Stimulated activated naive B cell treated with anti-CD40 and anti-IgM and Interleukin-4, amounts not matched to agents 10 μg/mL and 1 μg/mL and 100 μg/mL, for 72 hours (primary cell): Measurements from ENCODE around the gene AJAP1.

ENCODE experiments used
- ATAC-seq, 2 donors: fragments of 150-1000 bp; cut with Tn5 transposase; replicated peaks; 2 replicates each; pipeline ENCODE4 v1.10.0; 2021; ENCODE audit warnings: moderate library complexity in 1 of 2
- DNase-seq: peaks from one replicate; pipeline ENCODE4 v3.0.0; 2021
- H3K27ac Mint-ChIP-seq: one replicate; pipeline ENCODE4 v1.8.0; 2022; ENCODE audit warnings: mild to moderate bottlenecking, mixed read lengths
- H3K27me3 Mint-ChIP-seq, 2 donors: one replicate each; pipeline ENCODE4 v1.8.0; 2022; ENCODE audit warnings: mixed read lengths in 2 of 2
- H3K36me3 Mint-ChIP-seq, 2 donors: one replicate each; pipeline ENCODE4 v1.8.0; 2022; ENCODE audit warnings: mixed read lengths in 2 of 2, mild to moderate bottlenecking in 1 of 2
- H3K4me1 Mint-ChIP-seq, 2 donors: one replicate each; pipeline ENCODE4 v1.8.0; 2022; ENCODE audit warnings: mixed read lengths in 2 of 2, mild to moderate bottlenecking in 1 of 2
- H3K4me3 Mint-ChIP-seq, 2 donors: one replicate each; pipeline ENCODE4 v1.8.0; 2022; ENCODE audit warnings: mild to moderate bottlenecking in 2 of 2, mixed read lengths in 2 of 2, moderate library complexity in 1 of 2
- H3K9me3 Mint-ChIP-seq, 2 donors: one replicate each; pipeline ENCODE4 v1.8.0; 2022; ENCODE audit warnings: mixed read lengths in 2 of 2, mild to moderate bottlenecking in 1 of 2

The AJAP1 gene

GRCh38 chr1:4673494-4673893, 19.1 kb downstream of the AJAP1 start:
- H3K4me1 Mint-ChIP-seq, result no peaks in the 10 kb centered on the region
- DNase-seq (no peak), ATAC-seq (no peak)
- peaks cover 6 to 7% of the 10 kb centered on the region in 2 donors for H3K9me3 Mint-ChIP-seq
- H3K4me3 Mint-ChIP-seq, result no peak overlapping the region
- H3K27me3 Mint-ChIP-seq, result peaks cover 13 to 20% of the 10 kb centered on the region in 2 donors
- no peaks in the 10 kb centered on the region for H3K36me3 Mint-ChIP-seq
- no peak overlapping the region for H3K27ac Mint-ChIP-seq

- ATAC-seq (no peak), DNase-seq (no peak)
- H3K4me1 Mint-ChIP-seq, result no peaks in the 10 kb centered on the region
- H3K4me3 Mint-ChIP-seq, result no peak overlapping the region
- H3K36me3 Mint-ChIP-seq, result no peaks in the 10 kb centered on the region
- H3K27ac Mint-ChIP-seq, result no peak overlapping the region
- peaks cover 8 to 12% of the 10 kb centered on the region in 2 donors for H3K9me3 Mint-ChIP-seq
- H3K27me3 Mint-ChIP-seq, result peaks cover 13 to 20% of the 10 kb centered on the region in 2 donors
These were observed 19.7 kb downstream of the AJAP1 start for GRCh38 chr1:4674117-4674516.

- no peak for ATAC-seq
- Mint-ChIP-seq H3K4me1 (no peaks in the 10 kb centered on the region), H3K27me3 (peaks cover 13 to 20% of the 10 kb centered on the region in 2 donors), H3K9me3 (peaks cover 10 to 12% of the 10 kb centered on the region in 2 donors), H3K36me3 (no peaks in the 10 kb centered on the region), H3K27ac (no peak overlapping the region), H3K4me3 (no peak overlapping the region)
- no peak for DNase-seq
These were observed 20.3 kb downstream of the AJAP1 start for GRCh38 chr1:4674676-4675075.

GRCh38 chr1:4675454-4676186, 21.2 kb downstream of the AJAP1 start:
- peaks cover 13 to 20% of the 10 kb centered on the region in 2 donors for H3K27me3 Mint-ChIP-seq
- no peak for ATAC-seq
- no peaks in the 10 kb centered on the region for H3K4me1 Mint-ChIP-seq
- DNase-seq, result no peak
- no peak overlapping the region for H3K27ac Mint-ChIP-seq
- no peaks in the 10 kb centered on the region for H3K36me3 Mint-ChIP-seq
- no peak overlapping the region for H3K4me3 Mint-ChIP-seq
- peaks cover 12 to 13% of the 10 kb centered on the region in 2 donors for H3K9me3 Mint-ChIP-seq

GRCh38 chr1:4676253-4676652, 21.8 kb downstream of the AJAP1 start:
- DNase-seq (no peak), ATAC-seq (no peak)
- Mint-ChIP-seq H3K4me1 (no peaks in the 10 kb centered on the region), H3K27me3 (peaks cover 13 to 20% of the 10 kb centered on the region in 2 donors), H3K27ac (no peak overlapping the region), H3K36me3 (no peaks in the 10 kb centered on the region), H3K9me3 (peaks cover 14 to 15% of the 10 kb centered on the region in 2 donors), H3K4me3 (no peak overlapping the region)

- peaks cover 10 to 17% of the 10 kb centered on the region in 2 donors for H3K27me3 Mint-ChIP-seq
These were observed 23.2 kb downstream of the AJAP1 start for GRCh38 chr1:4677608-4678007.

GRCh38 chr1:4678066-4678717, 23.8 kb downstream of the AJAP1 start:
- no peaks in the 10 kb centered on the region for H3K4me1 Mint-ChIP-seq
- peaks cover 14 to 15% of the 10 kb centered on the region in 2 donors for H3K9me3 Mint-ChIP-seq
- H3K27me3 Mint-ChIP-seq, result peaks cover 7 to 15% of the 10 kb centered on the region in 2 donors
- DNase-seq (no peak), ATAC-seq (no peak)
- no peak overlapping the region for H3K4me3 Mint-ChIP-seq
- no peak overlapping the region for H3K27ac Mint-ChIP-seq
- H3K36me3 Mint-ChIP-seq, result no peaks in the 10 kb centered on the region

More at GRCh38 chr1:4677608-4678007, 23.2 kb downstream of the AJAP1 start:
- no peaks in the 10 kb centered on the region for H3K36me3 Mint-ChIP-seq
- H3K4me3 Mint-ChIP-seq, result no peak overlapping the region
- no peaks in the 10 kb centered on the region for H3K4me1 Mint-ChIP-seq
- ATAC-seq (no peak), DNase-seq (no peak)
- no peak overlapping the region for H3K27ac Mint-ChIP-seq
- peaks cover 14 to 15% of the 10 kb centered on the region in 2 donors for H3K9me3 Mint-ChIP-seq

- no peaks in the 10 kb centered on the region for H3K36me3 Mint-ChIP-seq
- H3K27ac Mint-ChIP-seq, result no peak overlapping the region
- peaks cover 14 to 15% of the 10 kb centered on the region in 2 donors for H3K9me3 Mint-ChIP-seq
- no peaks in the 10 kb centered on the region for H3K4me1 Mint-ChIP-seq
- DNase-seq (no peak), ATAC-seq (no peak)
- no peak overlapping the region for H3K4me3 Mint-ChIP-seq
- H3K27me3 Mint-ChIP-seq, result peaks cover 9 to 11% of the 10 kb centered on the region in 2 donors
These were observed 26.6 kb downstream of the AJAP1 start for GRCh38 chr1:4681026-4681425.

GRCh38 chr1:4682607-4683220, 28.3 kb downstream of the AJAP1 start:
- peaks cover 14 to 15% of the 10 kb centered on the region in 2 donors for H3K9me3 Mint-ChIP-seq
- ATAC-seq (no peak), DNase-seq (no peak)
- H3K4me1 Mint-ChIP-seq, result no peaks in the 10 kb centered on the region
- no peak overlapping the region for H3K4me3 Mint-ChIP-seq
- H3K36me3 Mint-ChIP-seq, result no peaks in the 10 kb centered on the region
- no peak overlapping the region for H3K27ac Mint-ChIP-seq
- H3K27me3 Mint-ChIP-seq, result peaks cover 11 to 22% of the 10 kb centered on the region in 2 donors

- no peak overlapping the region for H3K27ac Mint-ChIP-seq
- no peaks in the 10 kb centered on the region for H3K36me3 Mint-ChIP-seq
- ATAC-seq (no peak), DNase-seq (no peak)
- no peaks in the 10 kb centered on the region for H3K4me1 Mint-ChIP-seq
- peaks cover 11 to 22% of the 10 kb centered on the region in 2 donors for H3K27me3 Mint-ChIP-seq
- no peak overlapping the region for H3K4me3 Mint-ChIP-seq
- peaks cover 2 to 7% of the 10 kb centered on the region in 2 donors for H3K9me3 Mint-ChIP-seq
These were observed 29.7 kb downstream of the AJAP1 start for GRCh38 chr1:4684136-4684535.

GRCh38 chr1:4684864-4685522, 30.6 kb downstream of the AJAP1 start:
- H3K27ac Mint-ChIP-seq, result no peak overlapping the region
- H3K4me3 Mint-ChIP-seq, result no peak overlapping the region
- H3K27me3 Mint-ChIP-seq, result peaks cover 11 to 22% of the 10 kb centered on the region in 2 donors
- ATAC-seq (no peak), DNase-seq (no peak)
- no peaks in the 10 kb centered on the region for H3K36me3 Mint-ChIP-seq
- H3K9me3 Mint-ChIP-seq, result peaks cover 2 to 4% of the 10 kb centered on the region in 2 donors
- H3K4me1 Mint-ChIP-seq, result no peaks in the 10 kb centered on the region

- DNase-seq (no peak), ATAC-seq (no peak)
These were observed 31.1 kb downstream of the AJAP1 start for GRCh38 chr1:4685523-4685865.

GRCh38 chr1:4687943-4688342, 33.5 kb downstream of the AJAP1 start:
- Mint-ChIP-seq H3K4me1 (no peaks in the 10 kb centered on the region), H3K36me3 (no peaks in the 10 kb centered on the region), H3K9me3 (no peaks in the 10 kb centered on the region), H3K27me3 (peaks cover 11 to 22% of the 10 kb centered on the region in 2 donors), H3K4me3 (no peak overlapping the region), H3K27ac (no peak overlapping the region)
- ATAC-seq (no peak), DNase-seq (no peak)

More at GRCh38 chr1:4685523-4685865, 31.1 kb downstream of the AJAP1 start:
- Mint-ChIP-seq H3K4me3 (no peak overlapping the region), H3K4me1 (no peaks in the 10 kb centered on the region), H3K9me3 (peaks cover 2% of the 10 kb centered on the region in 2 donors), H3K27ac (no peak overlapping the region), H3K36me3 (no peaks in the 10 kb centered on the region), H3K27me3 (peaks cover 11 to 22% of the 10 kb centered on the region in 2 donors)

GRCh38 chr1:4689271-4689935, 35.0 kb downstream of the AJAP1 start:
- Mint-ChIP-seq H3K36me3 (no peaks in the 10 kb centered on the region), H3K27ac (no peak overlapping the region), H3K27me3 (peaks cover 8 to 13% of the 10 kb centered on the region in 2 donors), H3K9me3 (no peaks in the 10 kb centered on the region), H3K4me3 (no peak overlapping the region), H3K4me1 (no peaks in the 10 kb centered on the region)
- DNase-seq, result no peak
- ATAC-seq, result no peak
